ENCODE results near the gene PLXDC1.
A peak's percentile ranks its signal among the peaks of the same experiment; 100 is the strongest.
"Not testable (repeated sequence)": the region's sequence is repeated elsewhere in the genome, so short reads cannot be mapped to it uniquely, and the experiment has no call there.

PLXDC1 gene

DNA sequence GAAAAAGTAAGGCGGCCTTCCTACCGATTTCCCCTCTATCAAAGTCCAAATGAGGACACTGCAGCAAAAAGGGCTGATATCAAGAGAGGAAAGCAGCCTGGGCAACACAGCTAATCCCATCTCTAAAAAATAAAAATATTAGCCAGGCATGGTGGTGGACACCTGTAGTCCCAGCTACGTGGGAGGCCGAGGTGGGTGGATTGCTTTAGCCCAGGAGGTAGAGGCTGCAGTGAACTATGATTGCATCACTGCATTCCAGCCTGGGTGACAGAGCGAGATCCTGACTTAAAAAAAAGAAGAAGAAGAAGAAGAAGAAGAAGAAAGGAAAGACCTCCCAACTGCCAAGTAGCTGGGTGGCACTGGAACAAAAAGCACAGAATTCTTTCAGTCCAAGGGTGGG is 31.6 kb upstream of the PLXDC1 start:
- no peak for DNase-seq (ENCODE audit: low read depth in 2 of 2, low spot score in 1 of 2)

DNA sequence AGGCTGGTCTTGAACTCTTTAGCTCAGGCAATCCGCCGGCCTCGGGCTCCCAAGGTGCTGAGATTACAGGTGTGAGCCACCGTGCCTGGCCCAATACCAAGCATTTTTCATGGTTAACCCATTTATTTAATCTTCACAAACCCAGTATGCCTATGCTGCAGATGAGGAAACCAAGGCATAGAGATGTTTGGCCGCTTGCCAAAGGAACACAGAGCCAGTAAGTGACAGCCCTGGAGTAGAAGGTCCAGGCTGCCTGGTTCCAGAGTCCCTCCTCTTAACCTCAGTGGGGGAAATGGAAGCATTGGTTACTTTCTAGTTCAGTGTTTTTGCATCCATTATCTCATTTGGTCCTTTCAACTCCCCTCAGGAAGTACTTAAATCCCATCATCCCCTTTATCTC is 29.9 kb upstream of the PLXDC1 start:
- no peak for DNase-seq (ENCODE audit: low read depth in 2 of 2, low spot score in 1 of 2)

DNA sequence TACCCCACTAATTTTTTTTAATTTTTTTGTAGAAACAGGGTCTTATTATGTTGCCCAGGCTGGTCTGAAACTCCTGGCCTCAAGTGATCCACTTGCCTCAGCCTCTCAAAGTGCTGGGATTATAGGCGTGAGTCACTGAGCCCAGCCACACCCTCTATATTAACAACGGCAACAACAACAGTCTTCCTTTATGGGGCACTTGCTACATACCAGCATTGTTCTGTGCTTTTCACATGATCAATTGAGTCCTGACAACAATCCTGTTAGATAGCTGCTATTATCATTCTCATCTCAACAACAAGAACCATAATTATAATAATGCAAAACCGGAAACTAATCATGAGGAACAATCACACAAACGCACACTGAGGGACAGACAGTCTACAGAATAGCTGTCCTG is 27.1 kb upstream of the PLXDC1 start:
- DNase-seq (ENCODE audit: low read depth in 2 of 2, low spot score in 1 of 2): no peak

DNA sequence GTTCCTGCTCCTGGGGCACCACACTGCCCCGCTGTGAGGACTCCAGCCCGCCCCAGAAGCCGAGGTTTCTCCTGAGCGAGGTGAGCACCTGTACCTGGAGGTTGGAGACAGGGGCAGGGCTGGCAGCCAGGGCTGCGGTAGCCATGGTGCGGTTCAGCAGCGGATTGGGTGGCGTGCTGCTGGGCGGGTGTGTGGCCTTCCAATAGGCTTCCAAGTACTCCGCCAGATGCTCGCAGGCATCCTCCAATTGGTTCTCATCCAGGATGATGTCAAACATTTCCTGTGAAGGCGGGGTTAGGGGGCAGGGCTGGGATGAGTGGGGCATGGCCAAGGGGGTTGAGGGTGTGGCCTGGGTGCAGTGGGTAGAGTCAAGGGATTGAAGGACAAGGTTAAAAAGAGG is 25.8 kb upstream of the PLXDC1 start:
- no peak for DNase-seq (ENCODE audit: low read depth in 2 of 2, low spot score in 1 of 2)

DNA sequence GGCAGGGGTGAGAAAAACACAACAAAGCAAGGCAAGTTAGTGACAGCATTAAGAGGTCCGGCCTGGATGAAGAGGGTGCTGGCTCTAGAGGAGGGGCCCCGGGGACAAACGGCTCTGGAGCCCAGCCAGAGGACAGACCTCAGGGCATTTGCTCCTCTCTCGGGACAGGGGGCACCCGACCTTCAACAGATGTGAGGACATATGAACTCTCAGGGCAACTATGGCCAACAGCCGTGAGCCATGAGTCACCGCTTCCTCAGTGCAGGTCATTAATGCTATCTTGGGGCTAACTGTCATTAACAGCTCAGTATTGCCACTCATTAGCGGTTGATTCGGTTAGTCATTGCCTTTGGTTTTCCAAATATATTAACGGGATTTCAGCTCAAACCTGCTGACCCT is 24.3 kb upstream of the PLXDC1 start:
- DNase-seq (ENCODE audit: low read depth in 2 of 2, low spot score in 1 of 2): no peak

DNA sequence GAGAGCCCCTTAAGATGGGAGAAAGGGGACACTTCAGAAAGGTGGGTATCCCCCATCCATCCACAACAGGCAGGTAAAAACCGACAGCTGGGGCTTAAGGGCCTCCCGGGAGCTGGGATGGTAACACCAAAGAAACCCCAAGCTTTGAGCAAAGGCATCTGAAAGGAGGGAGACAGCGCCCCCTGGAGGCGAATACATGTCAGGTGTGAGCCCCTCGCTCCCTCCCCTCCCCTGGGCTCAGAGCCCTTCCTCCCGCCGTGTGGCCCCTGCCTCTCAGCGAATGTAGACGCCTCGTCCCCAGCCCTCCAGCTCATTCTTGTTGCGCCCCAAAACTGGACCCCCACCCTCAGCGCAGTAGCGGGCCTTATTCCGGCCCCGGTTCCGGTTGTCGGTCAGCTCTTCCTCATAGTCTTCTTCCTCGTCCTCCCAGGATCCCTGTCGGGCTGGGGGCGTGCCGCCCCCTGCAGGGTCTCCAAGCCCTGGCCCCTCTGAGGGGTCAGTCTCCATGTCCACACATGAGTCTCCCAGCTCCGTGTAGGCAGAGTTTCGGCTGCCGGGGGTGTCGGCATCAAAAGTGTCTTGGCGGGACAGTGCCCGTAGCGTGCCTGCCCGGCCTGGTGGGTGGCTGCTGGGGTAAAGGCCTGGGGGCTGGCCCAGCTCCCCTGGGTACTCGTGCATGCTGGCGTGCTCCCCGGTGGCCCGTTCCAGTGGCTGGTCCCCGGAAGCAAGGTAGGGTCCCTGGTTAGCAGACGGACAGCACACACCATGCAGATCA is 23.7 kb upstream of the PLXDC1 start:
- DNase-seq (ENCODE audit: low read depth in 2 of 2, low spot score in 1 of 2): peak; percentile 53 to 68

DNA sequence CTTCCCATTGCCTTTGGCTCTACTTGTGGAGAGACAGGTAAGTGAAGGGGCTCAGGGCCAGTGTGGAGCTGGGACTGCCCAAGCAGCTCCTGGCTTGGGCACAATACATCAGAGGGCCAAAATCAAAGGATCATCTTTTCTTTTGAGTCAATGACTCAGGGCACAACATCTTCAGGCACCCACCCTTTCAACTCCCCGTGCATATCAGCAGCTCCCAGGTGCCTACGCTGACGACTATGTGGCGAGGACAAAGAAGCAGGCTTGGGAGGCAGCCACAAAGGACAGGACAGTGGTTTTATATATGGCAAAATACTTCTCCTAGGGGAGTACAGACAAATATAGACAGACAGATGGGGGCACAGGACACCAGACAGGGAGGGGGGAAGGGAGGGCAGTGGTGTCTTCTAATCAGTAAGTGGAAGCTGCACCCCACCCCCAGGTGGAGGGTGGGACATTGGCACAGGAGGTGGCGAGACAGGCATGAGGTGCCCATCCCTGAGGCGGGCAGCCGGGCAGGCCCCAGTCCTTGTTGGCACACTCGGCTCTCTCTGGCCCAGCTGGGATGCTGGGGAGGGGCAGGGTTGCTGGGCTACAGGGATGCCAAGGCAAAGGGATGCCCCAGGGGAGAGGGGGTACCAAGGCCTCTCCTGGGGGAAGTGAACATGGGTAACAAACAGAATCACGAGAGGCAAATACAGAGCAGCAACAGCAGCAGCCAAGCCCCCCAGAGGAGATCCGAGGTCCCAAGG is 22.3 kb upstream of the PLXDC1 start:
- no peak for DNase-seq (ENCODE audit: low read depth in 2 of 2, low spot score in 1 of 2)

DNA sequence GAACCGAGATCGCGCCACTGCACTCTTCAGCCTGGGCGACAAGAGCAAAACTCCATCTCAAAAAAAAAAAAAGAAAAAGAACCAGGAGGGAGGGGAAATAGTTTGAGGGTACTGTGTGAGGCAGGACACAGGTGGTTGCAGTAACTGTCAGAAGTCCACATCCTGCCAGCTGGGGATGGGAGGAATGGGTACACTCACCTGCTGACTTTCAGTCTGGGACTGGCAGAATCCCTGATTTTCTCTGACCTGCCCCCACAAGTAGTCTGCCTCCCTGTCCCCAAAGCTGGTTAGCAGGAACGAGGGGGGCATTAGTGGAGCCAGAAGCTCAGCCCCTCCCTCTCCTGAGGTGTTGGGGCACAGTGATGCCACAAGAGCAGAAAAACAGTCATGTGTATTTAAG is 21.6 kb upstream of the PLXDC1 start:
- DNase-seq (ENCODE audit: low read depth in 2 of 2, low spot score in 1 of 2): no peak

DNA sequence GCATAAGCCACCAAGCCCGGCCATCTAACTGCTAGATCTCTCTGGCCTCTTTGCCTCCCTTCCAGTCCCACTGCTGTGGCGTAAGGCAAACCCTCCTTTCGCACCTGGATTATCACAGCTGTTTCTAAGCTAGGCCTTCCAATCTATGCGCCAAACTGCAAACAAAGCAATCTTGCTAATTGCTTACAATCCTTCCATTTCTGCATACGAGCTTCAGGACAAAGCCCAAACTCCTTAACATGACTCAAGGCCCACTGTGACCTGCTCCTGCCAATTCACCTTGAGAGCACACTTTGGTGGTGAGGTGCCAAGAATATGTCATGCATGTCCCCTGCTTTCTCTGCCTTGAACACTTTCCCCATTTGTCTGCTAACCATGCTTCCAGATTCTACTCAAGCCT is 20.5 kb upstream of the PLXDC1 start:
- no peak for DNase-seq (ENCODE audit: low read depth in 2 of 2, low spot score in 1 of 2)

DNA sequence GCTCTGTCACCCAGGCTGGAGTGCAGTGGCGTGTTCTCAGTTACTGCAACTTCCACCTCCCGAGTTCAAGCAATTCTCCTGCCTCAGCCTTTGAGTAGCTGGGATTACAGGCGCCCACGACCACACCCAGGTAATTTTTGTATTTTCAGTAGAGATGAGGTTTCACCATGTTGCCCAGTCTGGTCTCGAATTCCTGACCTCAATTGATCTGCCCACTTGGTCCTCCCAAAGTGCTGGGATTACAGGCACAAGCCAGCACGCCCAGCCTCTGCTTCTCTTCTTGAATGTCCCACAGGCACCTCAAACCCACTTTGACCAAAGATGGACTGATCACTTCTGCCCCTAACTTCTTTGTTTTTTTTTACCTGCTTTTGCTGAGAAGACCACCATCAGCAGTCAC is 19.1 kb upstream of the PLXDC1 start:
- DNase-seq (ENCODE audit: low read depth in 2 of 2, low spot score in 1 of 2): no peak

DNA sequence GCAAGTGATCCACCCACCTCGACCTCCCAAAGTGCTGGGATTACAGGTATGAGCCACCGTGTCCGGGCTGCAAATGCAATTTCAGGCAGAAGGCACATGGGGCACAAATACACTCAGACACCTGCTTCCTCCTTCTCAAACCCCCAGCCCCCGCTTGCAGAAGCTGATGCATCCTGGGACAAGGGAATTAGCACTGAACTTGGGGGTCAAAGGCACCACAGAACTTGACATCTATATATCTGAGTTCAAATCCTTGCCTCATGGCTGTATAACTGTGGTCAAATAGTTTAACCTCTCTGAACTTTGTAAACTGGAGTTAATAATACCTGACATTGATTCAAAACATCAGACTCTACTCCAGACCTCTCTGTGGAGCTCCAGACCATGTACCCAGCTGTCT is 18.7 kb upstream of the PLXDC1 start:
- no peak for DNase-seq (ENCODE audit: low read depth in 2 of 2, low spot score in 1 of 2)

DNA sequence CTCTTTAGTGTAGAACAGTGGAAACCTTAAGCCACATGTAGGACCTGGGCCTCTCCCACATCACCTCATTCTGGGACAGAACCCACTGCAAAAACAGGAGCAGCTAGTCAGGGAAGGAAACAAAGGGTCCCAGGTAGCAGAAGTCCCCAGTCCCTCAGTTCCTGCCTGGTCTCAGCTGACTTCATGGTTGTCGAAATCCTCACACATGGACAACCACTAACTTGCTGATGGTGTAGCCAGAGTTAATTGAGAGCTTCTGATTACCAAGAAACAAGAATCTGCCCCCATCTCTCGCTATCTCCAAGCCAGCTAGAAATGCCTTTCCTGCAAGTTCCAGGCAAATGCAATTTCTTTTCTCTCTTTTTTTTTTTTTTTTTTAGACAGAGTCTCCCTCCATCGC is 18.1 kb upstream of the PLXDC1 start:
- DNase-seq (ENCODE audit: low read depth in 2 of 2, low spot score in 1 of 2): no peak

DNA sequence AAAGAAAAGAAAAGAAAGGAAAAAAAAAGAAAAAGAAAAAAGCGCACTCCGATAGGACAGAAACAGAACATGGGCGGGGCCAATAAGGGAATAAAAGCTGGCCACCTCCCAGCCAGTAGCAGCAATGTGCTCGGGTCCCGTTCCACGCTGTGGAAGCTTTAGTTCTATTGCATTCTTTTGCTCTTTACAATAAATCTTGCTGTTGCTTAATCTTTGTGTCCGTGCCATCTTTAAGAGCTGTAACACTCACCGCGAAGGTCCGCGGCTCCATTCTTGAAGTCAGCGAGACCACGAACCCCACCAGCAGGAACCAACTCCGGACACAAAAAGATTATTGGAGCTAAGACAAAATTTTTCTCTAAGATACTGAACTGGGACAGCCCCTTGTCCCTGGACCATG is 17.7 kb upstream of the PLXDC1 start:
- no peak for DNase-seq (ENCODE audit: low read depth in 2 of 2, low spot score in 1 of 2)

DNA sequence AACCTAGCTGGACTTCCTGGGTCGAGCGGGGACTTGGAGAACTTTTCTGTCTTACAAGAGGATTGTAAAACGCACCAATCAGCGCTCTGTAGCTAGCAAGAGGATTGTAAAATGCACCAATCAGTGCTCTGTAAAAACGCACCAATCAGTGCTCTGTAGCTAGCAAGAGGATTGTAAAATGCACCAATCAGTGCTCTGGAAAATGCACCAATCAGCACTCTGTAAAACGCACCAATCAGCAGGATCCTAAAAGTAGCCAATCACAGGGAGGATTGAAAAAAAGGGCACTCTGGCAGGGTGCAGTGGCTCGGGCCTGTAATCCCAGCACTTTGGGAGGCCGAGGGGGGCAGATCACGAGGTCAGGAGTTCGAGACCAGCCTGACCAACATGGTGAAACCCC is 17.1 kb upstream of the PLXDC1 start:
- not testable (repeated sequence) for DNase-seq (ENCODE audit: low read depth in 2 of 2, low spot score in 1 of 2)

DNA sequence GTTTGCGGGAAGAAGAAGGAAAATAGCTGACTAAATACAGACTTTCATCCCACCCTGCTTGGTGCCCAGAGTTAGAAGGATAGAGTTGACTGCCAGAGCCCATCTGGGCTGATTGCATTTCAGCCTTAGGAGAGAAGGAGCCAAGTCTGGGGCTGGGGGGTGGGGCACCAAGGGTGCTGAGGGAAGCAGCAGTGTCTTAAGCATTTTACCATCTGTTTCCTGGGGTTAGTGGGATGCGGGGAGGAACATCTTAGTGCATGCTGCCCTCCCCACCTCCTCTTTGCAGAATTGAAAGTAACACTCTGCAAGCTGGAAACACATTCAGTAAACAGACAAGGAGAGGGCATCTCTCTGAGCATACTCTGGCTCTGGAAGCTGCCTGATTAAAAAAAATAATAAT is 16.0 kb upstream of the PLXDC1 start:
- DNase-seq (ENCODE audit: low read depth in 2 of 2, low spot score in 1 of 2): no peak

DNA sequence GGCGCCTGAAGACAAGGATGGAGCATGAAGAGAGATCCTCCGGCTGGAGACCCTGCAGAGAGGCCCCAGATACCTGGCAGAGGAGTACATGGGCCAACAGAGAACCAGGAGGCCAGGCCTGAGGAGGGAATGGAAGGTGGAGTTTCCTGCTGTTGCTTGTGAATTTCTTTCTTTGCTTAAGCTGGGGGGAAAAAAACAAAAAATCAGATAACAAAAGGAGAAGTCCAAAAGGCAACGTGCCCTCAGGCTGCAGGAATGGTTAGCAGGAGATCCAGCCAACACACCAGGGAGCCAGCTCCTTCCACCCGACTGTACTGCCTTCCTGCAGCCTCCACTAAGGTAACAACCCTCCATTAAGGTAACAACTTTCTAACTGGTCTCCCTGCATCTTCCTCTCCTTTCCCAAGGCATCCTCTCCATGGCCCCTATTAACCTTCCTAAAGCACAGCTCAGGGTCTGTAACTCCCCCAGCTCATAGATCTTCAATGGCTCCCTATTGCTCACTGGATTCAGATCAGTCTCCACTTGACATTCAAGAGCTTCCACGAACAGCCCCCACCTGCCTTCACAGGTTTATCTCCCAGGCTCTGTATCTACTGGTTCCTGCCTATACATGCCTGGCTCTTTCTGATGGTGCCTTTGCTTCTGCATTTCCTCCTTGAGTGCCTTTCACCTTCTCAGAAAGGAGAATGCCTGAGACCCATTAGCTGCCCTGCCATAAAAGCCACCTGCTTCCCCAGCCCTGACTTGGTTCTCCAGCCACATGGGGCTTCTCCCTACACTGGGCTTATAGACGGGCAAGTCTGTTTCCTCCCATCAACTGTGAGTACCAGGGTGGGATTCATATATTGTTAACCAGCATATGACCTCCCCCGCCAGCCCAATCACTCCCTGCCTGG is 15.2 kb upstream of the PLXDC1 start:
- no peak for DNase-seq (ENCODE audit: low read depth in 2 of 2, low spot score in 1 of 2)

DNA sequence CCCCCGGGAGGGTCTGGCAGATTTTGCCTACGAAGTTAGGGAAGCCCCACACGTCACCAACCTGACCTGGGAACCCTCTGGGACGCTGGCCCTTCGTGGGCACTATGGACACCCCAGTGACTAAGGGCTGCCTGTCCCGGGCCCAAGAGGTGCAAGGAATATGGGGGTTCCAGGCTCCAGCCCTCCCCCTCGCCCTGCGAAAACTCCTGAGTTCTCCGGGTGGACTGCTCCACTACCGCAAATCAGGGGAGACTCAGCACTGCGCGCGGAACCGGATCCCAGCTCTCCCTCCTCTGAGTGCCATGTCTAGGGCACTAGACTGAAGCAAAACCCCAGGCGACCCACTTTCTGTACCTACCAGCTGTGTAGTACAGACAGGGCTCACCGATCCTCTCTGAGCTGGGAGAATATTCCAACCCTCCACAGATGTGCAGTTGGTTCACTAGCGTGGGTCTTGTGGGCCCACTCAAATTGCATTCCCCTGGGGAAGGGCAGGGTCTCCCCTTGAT is 14.5 kb upstream of the PLXDC1 start, which contains the start of gene ARL5C:
TSS of gene ARL5C (minus strand) at position 321 of the 509 bp plus-strand sequence. CDS start 401 bp downstream, outside the sequence.
- no peak for DNase-seq (ENCODE audit: low read depth in 2 of 2, low spot score in 1 of 2)

DNA sequence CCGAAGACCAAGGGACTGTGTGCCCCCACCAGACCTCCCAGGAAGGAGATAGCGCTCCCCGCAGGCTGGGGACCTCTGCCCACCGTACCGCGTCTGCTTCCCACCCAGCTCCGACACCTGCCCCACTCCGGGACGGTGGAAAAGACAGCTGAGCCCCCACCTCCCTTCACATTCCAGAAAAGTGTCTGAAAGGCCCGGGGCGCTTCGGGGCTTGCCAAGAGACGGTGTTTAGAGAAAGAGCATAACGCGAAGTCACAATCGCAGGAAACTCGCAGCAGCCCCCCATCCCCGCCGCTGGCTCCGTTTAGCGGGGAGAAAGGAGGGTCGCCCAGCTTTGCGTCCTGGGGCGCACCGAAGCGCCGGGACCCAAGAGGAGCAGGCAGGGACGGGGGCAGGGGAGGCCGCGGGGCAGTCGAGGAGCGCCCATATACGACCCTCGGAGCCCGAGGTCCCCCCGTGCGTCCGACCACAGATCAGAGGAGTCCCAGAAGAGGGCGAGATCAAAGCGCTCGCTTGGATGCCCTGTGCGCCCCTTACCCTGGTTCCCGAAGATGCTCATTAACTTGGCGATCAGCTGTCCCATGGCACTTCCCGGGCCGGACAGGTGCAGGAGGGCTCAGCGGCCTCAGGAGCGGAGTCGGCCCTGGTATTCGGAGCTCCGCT is 13.9 kb upstream of the PLXDC1 start:
- DNase-seq (ENCODE audit: low read depth in 2 of 2, low spot score in 1 of 2): no peak

DNA sequence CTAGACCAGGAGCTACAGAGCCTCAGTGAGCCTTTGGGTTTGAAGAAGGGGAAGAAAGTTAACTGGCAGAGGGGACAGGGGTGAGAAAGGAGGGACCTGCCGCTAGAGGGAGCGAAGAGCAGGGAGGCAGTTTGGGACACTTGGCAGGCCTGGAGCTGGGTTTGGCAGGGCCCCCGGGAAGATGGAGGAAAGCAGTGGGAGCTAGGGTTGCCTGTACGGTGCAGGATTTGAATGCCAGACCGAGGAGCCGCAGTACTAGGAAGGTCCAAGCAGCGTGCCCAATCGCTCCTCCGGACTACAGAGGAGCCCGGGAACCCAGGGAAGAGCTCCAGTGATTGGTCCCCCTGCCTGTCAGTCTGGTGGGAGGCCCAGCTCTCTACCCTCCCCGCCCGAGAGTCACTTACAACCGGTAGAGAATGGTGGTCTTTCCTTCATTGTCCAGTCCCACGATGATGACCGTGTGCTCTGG is 13.3 kb upstream of the PLXDC1 start:
- peak; percentile 53 to 67 for DNase-seq (ENCODE audit: low read depth in 2 of 2, low spot score in 1 of 2)

DNA sequence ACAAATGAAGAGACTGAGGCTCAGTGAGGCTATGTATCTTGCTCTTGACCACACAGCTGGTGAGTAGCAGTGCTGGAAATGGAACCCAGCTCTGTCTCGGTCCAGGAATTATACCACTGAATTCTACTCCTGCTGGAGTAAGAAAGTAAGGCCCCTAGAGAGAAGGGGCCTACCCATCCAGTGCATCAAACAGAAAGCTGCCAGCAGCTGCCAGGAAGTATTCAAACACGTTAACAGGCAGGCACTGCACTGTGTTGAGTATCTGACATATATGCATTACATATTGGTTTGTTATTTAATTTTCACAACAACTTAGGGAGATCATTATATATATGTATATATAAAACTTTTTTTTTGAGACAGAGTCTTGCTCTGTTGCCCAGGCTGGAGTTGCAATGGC is 10.5 kb upstream of the PLXDC1 start:
- DNase-seq (ENCODE audit: low read depth in 2 of 2, low spot score in 1 of 2): no peak

DNA sequence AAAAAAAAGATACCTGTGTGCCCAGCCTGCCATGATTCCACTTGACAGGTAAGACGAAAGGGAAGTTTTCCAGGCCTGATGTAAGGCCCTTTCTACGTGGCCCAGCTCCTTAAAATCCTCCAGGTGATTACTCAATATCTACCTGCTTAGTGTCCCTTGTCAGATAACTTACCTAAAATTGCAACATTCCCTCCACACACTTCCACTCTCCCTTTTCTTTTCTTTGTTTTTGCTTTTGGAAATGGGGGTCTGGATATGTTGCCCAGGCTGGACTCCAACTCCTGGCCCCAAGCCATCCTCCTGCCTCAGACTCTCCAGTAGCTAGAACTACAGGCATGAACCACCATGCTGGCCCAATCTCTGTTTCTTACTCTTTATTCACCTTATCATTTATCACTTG is 7.2 kb upstream of the PLXDC1 start:
- no peak for DNase-seq (ENCODE audit: low read depth in 2 of 2, low spot score in 1 of 2)
